Inflammatory macrophage treated with lipopolysaccharide for 4 hours (primary cell): ENCODE measurements around the gene EDAR.

Source experiments
- DNase-seq: peaks from one replicate; pipeline ENCODE4 v3.0.0-alpha.2; 2020

The EDAR gene

DNA sequence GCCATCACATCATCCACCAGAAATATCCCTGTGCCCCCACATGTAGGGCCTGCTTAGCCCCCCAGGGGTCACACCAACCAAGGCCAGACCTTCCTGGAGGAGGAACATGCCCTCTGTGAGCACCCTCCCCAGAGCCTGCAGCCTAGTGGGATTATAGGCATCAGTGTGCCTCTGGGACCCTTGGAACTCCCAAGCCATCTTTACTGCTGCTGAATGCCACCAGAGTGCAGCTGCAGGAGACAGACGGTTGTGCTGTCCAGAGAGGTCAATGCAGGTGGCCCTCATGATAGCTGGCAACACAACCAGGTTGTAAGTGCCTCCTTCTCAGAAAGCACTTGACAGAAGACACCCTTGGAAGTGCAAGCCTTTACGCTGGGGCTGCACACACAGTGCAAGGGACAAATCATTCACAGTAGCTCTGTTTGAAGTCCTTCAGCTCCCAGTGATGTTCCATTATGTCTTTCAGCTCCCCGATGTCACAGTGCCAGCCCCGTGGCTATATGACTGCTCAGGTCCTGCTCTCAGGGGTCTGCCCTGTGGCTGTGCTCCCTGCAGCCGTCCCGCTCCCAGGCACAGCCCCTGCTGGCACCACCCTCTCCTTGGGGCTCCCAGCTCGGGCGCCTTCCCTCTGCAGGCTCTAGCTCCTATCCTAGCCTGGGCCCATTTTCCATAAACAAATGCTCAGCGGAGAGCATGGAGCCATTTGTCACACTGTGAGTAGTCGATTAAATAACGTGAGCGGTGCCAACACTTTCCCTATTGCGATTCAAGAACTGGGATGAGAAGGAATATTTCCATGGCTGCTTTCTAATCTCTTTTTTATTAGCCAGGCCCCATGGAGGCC is 65.1 kb downstream of the EDAR start:
- no peak for DNase-seq

DNA sequence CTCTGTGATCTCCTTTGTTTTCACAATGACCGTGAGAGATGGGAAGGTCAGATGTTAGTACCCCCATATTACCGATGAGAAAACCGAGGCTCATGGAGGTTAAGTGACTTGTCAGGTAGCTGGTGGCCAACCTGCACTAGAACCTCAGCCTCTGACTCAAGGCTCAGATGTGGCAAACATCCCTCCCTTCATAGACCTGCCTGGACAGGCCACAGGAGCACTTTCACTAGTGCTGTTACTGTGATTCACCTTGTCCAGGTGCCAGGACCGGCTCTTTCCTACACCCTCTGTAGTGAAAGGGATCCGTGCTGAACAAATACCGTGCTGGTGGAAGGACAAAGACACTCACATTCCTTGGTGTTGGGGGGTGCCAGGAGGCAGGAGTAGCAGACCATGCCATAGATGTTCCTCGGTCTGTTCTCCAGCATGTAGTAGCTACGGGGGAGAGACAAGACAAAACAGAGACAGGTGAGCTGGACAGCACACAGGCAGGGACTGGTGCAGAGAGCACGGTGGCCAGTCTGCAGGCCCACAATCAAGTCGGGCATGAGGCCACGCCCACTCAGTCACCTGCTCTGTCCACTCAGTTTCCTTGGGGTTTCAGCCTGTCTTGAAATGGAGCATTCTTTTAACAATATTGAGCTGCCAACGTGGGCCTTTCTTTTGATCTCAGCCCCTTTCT is 65.9 kb downstream of the EDAR start:
- DNase-seq: no peak

DNA sequence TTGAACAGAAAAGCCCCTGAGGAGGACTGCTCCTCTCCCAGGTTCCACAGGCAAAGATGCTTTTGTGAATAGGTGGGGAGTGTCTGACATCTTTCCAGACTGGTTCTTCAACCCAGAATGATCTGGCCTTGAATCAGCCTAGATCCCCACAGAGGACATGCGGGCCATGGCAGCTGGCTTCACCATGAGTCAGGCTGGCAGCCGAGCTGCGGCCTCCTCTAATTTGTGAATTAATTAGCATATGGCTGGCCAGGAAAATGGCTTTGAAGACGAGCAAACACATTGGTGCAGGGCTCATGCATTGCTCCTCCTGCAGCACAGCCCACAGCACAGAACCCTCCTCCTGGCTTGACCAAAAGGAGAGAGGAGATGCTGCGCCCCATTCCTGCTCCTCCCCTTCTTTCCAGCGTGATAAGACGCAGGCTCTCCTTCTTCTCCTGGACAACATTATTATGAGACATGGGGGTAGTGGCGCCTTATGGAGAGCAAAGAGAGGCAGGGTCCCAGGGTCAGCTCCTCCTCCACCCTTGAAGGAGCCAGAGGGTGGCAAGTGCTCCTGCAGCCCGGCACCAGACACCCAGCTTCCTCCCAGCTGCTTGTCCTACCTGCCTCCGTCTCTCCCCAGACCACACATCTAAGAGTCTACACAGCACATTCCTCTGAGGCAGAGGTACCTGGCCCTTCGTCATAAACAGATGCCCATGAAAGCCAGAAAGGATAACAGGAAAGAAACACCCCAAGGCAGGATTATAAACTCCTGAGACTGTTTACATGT is 66.7 kb downstream of the EDAR start:
- DNase-seq: no peak

DNA sequence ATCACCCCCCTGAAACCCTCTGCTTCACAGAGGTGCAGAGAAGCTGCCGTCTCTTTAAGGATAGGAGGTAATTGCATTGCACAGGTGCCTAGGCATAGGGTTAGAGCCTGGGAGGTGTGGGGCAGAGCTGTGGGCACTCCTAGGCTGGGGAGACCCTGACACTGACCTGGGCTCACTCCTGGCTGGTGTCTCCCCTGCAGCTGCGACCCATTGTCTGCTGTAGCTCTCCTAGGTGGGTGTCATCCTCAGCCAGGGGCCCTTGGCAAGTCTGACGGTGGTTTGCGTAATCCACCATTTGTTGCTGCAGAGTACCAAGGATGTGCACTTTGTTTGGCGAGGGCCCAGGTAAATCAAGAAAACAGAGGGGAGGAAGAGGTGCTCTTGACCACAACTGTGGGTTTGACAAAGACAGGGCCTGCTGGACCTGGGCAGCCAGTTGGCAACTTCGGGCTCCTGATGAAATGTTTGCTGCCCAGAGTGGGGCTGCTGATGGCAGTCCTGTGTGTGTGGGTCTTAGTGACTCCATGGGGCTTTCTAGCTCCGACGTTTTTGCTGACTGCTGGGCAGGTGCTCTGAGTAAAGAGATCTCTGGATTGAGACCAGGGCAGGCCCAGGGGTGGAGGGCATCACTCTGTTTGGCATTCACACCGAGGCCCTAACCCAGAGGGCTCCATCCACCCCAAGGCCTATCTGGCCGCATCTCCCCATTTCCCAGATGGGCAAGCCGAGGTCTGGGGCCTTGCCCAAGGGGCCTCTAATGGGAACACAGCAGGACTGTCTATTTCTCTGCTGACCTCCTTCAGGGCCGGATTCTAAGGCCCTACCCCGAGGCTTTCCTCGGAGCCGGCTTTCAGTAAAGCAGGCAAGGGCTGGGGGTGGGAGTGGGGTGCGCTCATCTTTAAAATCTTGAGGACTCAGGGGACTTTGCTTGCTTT is 67.7 kb downstream of the EDAR start:
- DNase-seq: no peak

DNA sequence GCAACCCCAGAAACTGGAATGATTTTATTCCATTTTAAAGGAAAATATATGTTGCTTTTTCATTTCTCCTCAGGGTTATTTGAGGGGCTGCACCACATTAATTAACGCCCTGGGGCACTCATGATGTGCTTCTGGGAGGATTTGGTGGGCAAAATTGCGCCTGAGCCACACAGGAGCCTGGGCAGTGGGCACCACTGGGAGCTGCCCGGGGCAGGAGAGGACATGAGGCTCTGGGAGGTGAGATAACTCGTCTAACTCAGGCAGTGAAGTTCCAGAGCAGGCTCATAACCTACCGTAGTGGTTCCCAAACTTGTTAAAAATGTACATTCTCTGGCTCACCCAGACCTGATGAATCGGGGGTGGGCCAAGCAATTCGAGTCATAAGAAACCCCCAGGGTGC is 68.3 kb downstream of the EDAR start:
- DNase-seq: no peak

DNA sequence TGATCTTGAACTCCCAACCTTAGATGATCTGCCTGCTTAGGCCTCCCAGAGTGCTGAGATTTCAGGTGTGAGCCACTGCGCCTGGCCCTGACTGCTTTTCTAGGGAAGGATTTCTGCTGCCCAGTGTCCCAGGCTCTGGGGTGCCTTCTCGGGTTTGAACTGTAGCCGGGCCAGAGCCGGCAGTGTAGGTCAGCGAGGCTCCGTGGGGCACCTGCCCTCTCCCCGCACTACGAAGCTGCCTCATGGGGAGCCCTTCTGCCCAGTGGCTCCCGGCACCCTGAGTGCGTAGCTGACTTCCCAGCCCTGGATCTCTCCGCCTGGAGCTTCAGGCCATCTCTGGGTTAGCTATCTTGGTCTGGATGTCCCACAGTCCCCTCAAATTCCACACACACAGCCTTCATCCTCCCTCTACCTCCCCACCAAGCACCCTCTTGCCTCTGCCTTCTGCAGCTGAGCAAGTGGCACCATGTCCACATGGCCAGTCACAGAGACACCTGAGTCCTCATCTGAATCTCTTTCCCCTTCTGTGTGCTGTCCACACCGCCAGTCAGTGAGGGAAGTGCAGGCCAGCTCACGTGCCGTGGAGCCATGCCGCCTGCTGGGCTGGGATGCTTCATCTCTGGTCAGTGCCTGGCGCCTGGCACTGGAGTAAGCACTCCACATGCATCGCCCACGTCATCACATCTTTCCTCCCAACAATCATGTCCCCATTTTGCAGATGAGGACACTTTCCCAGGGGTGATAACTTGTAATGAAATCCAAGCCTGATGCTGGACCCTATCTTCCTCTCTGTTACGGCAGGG is 69.2 kb downstream of the EDAR start:
- no peak for DNase-seq

DNA sequence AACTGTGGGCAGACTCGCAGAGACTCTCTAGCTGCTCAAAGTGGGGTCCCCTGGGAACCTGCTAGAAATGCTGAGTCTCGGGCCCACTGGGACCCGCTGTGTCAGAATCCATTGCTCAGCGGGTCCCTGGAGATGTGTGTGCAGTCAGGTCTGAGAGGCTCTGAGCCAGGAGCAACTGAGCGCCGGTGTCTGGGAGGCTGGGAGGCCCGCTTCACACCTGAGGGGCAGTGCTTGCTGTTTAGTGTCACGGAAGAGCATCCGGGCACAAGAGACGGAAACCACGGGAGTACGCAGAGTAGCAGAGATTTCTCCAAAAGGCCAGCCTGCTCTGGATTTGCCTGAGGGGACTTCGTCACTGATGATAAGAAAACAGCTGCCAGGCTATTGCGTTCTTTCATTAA is 70.1 kb downstream of the EDAR start:
- no peak for DNase-seq

DNA sequence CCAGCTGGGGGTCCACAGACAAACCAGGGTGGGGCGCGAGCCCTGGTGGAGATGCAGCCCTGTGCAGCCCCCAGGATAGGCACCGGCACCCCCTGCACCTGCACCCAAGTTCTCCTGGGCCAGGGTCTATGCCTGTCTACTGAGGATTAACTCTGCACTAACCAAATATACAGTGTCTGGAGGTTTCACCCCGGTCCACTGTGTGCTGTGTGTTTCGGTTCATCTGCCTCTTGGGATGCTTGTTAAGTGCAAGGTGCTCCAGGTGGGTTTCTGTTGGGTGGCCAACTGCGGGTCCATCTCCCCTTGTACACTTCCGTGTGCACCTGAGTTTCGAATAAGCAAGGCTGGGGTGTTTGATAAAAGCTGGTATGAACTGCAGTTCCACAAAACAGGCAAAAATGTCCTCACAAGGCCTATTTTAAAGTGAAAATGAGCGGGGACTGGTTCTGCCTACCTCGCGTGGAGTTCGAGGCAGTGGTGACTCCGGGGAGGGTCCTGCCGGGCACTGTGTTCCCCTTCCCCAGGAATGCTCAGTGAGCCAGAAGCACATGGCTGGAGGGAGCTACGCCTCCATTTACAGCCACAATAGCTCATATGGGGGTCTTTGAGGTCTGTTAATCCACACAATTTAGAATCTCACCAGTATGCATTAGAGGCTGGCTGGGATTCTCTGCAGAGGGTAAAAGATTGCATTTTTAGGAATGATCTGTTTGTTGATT is 70.7 kb downstream of the EDAR start:
- DNase-seq: no peak

DNA sequence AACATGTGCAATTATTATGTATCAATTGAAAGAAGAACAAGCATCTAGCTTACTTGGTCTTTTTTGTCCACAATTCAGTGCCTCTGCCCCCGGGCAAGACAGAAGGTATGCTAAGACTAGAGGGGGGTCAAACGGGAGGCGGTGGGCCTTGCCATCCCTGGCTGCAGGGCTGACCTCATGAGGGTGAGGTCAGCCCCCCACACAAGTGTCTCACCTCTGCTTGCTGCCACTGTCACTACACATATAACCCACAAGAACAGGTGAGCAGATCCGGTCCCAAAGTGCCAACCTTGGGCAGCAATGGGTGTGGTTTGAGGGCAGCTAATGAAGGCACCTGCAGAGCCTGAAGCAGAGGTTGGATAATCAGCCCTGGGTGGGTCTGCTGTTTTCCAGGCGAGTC is 71.5 kb downstream of the EDAR start:
- DNase-seq: no peak

DNA sequence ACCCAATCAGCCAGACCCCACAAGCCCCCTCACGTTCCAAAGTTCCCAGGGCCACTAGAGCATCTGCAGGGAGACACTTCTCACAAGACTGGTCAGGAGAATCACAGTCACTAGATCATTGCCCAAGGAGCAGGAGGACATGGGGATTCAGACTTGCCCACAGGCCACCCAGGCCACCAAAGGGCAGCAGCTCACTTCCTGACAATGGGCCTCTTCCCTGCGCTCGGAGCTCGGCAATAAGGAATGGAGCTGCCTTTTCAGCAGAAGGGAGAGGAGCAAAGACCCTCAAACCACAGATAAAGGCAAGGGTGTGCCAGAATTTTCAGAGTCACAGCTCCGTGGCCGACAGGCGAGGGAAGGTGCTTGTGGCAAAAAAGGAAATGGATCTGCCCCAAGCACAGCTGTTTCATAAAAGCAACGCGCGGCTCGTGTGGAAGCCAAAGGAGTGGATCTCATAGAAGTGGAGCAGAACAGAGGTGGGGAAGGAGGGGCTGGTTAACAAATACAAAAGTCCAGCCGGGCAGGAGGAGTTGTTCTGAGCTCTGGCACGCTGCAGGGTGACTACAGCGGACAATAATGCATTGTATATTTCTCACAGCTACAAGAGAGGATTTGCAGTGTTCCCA is 72.1 kb downstream of the EDAR start:
- no peak for DNase-seq

DNA sequence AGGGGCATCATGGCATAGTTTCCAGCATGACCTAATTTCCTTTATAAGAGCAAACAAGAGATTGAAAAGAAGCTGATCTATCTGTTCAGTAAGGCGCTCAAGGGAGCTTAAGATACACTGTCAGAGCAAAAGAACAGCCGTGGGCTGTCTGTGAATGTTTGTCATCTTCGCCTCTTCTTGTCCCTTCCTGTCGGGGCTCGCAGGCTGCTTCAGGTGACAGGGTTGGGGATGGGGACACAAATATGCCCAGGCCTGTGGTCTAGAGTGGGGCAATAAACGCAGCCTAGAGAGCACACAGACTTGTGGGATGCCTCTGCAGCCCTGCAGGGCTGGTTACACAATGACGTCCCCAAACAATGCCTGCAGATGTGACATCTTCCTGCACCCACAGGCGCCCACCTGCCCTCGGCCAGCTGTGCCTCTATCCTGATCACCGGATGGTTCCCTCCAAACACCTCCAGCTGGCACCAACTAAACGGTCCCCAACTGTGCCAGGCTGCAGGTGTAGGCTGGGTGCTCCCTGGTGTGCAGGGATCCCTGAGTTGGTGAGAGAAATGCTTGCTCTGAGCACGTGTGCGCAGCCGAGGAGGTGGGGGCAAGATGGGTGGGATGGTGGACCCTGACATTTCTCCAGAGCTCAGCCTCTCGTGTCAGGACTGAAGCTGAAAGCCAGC is 72.8 kb downstream of the EDAR start:
- no peak for DNase-seq

DNA sequence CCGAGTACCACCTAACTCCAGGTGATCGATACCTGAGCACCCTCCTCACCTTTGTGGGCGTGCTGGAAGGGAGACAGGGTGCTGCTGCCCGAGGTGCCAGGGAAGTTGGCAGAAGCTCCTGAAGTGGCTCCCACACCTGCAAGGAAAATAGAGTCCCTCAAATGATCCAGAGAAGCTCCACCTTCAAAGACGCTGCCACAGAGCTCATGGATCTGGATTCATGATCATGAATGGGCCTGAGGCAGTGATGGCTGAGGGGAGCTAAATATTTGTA is 76.5 kb downstream of the EDAR start:
- no peak for DNase-seq

DNA sequence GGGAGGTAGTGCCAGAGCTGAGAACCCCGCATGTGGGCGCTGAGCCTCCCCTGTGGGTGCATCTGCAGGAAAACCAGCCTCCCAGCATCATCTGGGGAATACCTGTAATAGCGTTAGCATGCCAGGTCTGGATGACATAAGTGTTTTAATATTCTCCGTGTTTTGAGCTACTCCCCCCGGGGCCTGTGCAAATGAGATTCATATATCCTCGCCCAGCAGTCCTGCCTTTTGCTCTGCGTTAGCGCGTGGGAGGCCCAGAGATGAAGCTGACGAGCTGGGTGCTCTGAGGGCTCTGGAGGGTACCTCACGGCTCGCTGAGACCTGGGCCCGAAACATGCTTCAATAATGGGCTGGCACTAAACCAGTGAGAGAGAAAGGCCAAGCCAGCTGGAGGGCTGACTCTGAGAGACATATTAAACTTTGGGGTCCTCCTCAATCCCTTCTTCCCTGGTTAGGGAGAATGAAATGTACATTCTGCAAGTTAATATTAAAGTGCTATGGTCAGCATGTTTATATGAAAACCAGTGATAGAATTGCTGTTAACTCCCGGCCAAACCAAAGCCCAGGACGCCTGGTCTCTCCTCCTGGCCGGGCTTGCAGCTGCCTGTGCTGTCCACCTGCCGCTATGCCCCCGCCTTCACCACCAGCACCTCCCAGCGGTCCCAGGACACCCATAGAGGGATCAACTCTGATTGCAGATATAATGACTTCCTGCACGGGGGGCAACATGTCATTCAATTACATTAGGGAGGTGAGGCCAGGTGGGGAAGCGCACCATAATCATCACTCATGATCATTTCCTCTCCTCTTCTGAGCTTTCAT is 77.0 kb downstream of the EDAR start:
- DNase-seq: no peak

DNA sequence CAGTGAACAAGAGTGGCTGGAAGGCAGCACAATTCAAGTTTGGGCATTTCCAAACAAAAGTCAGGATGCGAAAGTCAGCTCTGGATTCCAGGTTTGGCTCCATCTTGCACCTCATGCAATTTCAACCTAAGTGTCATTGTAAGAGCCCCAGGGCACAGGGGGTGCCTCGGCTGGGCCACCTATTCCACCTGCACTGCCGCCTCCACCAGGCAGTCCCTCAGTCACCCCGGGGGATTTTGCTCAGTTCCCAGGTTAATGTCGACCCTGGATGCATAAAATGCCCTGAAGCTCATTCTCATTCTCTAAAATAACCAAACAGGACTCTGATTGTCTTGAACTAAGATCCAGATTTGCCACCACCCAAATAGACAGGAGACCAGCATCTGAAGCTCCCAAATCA is 77.6 kb downstream of the EDAR start:
- no peak for DNase-seq

DNA sequence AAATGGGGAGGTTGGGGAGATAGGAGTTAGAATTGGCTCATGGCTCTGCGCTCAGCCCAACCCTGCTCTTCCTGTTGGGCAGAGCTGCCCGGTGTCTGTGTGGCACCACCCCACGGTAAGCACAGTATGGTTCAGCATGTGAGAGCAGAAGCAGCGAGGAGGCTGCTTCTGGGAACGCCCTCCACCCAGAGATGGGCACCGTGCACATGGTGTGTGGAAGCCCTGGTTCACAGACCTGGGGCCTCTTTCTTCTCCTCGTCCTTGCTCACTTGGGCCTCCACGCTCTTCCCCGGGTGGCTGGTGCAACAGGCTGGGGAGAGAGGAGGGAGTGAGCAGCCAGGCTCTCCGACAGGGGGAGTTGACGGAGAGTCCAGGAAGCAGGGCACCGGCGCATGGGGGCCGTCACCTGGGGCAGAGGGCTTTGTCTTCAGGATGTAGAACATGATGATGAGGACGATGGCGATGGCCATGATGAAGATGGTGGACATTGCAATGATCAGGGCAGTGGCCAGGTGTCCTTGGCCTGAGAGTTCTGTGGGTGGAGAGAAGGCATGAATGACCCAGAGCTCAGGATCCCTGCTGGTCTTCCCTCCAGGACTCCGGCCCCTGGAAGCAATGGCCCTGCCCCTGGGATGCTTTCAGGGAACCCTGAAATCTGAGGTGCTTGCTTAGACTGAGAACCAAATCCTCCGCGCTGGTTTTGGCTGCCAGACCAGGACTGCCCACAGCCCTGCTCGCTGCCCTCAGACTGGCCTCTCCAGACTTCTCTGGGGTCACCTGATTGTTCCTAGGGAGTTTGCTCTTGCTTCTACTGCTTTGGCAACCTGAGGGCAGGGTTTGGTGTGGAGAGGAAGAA is 78.3 kb downstream of the EDAR start:
- no peak for DNase-seq

DNA sequence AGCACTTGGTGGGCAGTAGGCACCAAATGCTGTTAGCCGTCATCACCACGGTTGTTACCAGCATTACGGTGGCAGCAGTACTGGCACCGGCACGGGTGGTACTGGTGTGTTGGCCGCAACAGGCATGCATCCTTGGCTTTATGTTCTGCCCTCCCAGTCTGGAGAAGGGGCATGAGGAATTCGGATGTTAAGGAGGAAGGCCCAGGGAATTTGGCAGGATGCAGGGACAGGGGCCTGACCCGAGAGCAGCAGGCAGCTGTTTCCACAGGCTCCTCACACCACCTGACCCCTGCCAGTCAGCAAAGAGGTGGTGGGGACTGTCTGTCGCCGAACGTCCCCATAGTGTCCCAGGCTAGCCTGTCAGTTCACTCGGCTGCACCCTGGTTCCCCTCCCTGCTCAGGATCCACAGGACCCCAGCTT is 79.0 kb downstream of the EDAR start:
- no peak for DNase-seq

DNA sequence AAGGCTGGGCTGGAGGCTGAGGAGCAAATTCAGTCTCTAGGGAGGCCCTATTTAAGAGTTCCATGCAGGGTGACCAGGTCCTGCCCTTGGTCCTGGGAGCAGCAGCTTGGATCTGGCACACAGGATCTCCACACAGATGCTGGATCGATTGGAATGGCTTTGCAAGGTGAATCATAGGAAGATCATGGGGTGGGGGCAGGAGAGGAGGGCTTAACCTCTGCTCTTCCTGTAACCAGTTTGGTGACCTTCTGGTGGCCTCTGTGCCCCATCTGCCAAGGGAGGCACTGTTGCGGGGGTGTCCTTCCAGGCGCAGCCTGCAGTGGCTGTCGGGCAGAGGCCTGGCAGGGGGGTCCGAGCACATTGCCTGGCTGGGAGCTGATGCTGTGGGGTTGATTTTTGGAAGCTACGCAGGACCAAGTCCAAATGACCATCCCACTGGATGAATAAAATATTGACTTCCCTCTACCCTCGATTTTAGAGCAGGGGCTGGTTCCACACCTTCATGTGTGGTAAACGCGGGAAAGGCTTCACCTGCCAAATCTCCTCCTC is 79.7 kb downstream of the EDAR start:
- no peak for DNase-seq

DNA sequence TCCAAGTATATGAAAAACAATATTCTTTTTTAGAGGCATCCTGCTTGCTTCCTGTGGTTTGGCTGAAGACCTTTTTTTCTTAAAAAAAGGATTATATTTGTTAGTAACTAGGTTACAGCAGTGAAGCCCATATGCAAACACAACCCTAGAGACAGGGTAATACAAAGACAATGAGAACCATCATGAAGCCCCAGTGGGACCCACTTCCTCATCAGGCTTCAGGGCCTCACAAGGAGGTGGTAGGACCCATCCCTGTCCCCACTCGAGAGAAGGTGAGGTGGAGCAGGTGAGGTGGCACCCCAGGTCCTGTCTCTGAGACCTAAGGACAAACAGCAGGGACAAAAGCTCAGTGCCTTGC is 80.3 kb downstream of the EDAR start:
- DNase-seq: no peak
